SK-N-SH (cell line): Measurements from ENCODE around the gene MAMDC4.
"Not testable (repeated sequence)": the region's sequence is repeated elsewhere in the genome, so short reads cannot be mapped to it uniquely, and the experiment has no call there.

Source experiments
- CTCF ChIP-seq: fragments of 200-600 bp; sonication (generic); IDR thresholded peaks from 2 replicates; pipeline ENCODE4 v1.6.1; 2017; ENCODE audit warnings: antibody characterized with exemption, mild to moderate bottlenecking, moderate library complexity
- EP300 ChIP-seq, 2 experiments: IDR thresholded peaks; 2 replicates each; pipeline versions ENCODE4 v1.4.0 to v1.6.1; 2012; ENCODE audit warnings: borderline replicate concordance in 1 of 2, low read depth in 1 of 2, low read length in 1 of 2
- EZH2phosphoT487 ChIP-seq: fragments of 200-600 bp; sonication (generic); IDR thresholded peaks from 2 replicates; pipeline ENCODE4 v1.6.1; 2017; ENCODE audit warnings: low read depth, mixed run types, mild to moderate bottlenecking, antibody characterized with exemption, moderate library complexity, borderline replicate concordance
- FOSL2 ChIP-seq: IDR thresholded peaks from 2 replicates; pipeline ENCODE4 v1.4.0; 2012; ENCODE audit warnings: low read depth, mild to moderate bottlenecking, moderate library complexity, borderline replicate concordance
- JUND ChIP-seq: IDR thresholded peaks from 2 replicates; pipeline ENCODE4 v1.4.0; 2012
- MAX ChIP-seq: IDR thresholded peaks from 2 replicates; pipeline ENCODE4 v1.4.0; 2012; ENCODE audit warnings: low read depth
- MXI1 ChIP-seq: IDR thresholded peaks from 2 replicates; pipeline ENCODE4 v1.6.1; 2012; ENCODE audit warnings: mild to moderate bottlenecking, low read depth, low read length, improper control_type of control experiment
- POLR2AphosphoS5 ChIP-seq: IDR thresholded peaks from 2 replicates; pipeline ENCODE4 v1.6.1; 2012; ENCODE audit warnings: low read depth, low read length
- RAD21 ChIP-seq: IDR thresholded peaks from 2 replicates; pipeline ENCODE4 v1.6.1; 2012; ENCODE audit warnings: mild to moderate bottlenecking, low read length
- REST ChIP-seq: IDR thresholded peaks from 2 replicates; pipeline ENCODE4 v1.6.1; 2012; ENCODE audit warnings: mild to moderate bottlenecking, low read depth, low read length, moderate library complexity
- RFX5 ChIP-seq: IDR thresholded peaks from 2 replicates; pipeline ENCODE4 v1.6.1; 2012; ENCODE audit warnings: mild to moderate bottlenecking, improper control_type of control experiment, low read length
- TAF1 ChIP-seq: IDR thresholded peaks from 2 replicates; pipeline ENCODE4 v1.6.1; 2012; ENCODE audit warnings: low read depth, mild to moderate bottlenecking, low read length, moderate library complexity, borderline replicate concordance

GRCh38 chr9:136803009-136803550 lies 49.1 kb upstream of the MAMDC4 start:
- TF ChIP-seq TAF1; CTCF; POLR2AphosphoS5; MXI1; REST; EP300 (IDR thresholded peaks at IDR 0.05; ENCODE audit: borderline replicate concordance in 1 of 2, low read depth in 1 of 2, low read length in 1 of 2); JUND; RAD21; FOSL2; EZH2phosphoT487; RFX5; MAX: not testable (repeated sequence)
